Progenitor cell of endocrine pancreas (in vitro differentiated cells): ENCODE measurements around the gene FCHSD2. TPM values are rescaled to one million over a fixed set of nuclear protein-coding genes. Genes with fewer than 3 reads are reported as not detected.

ENCODE experiments used
- DNase-seq: peaks from one replicate; pipeline ENCODE4 v3.0.0; 2021; ENCODE audit warnings: low spot score; ENCODE audit not compliant: unreplicated experiment
- H3K27ac Mint-ChIP-seq: 2 replicates; pipeline ENCODE4 v1.8.0; 2021; ENCODE audit warnings: mild to moderate bottlenecking, moderate library complexity, mixed read lengths
- H3K27me3 Mint-ChIP-seq: 2 replicates; pipeline ENCODE4 v1.8.0; 2021; ENCODE audit warnings: mixed read lengths
- H3K36me3 Mint-ChIP-seq: 2 replicates; pipeline ENCODE4 v1.8.0; 2022; ENCODE audit warnings: mixed read lengths; ENCODE audit not compliant: insufficient read depth
- H3K4me1 Mint-ChIP-seq: 2 replicates; pipeline ENCODE4 v1.8.0; 2021; ENCODE audit warnings: low read depth, mixed read lengths
- H3K4me3 Mint-ChIP-seq: 2 replicates; pipeline ENCODE4 v1.8.0; 2021; ENCODE audit warnings: low read depth, mild to moderate bottlenecking, moderate library complexity, mixed read lengths
- H3K9me3 Mint-ChIP-seq: 2 replicates; pipeline ENCODE4 v1.8.0; 2021; ENCODE audit warnings: low read depth, mixed read lengths
- total RNA-seq: library from RNA; stranded (reverse); gene quantifications from 2 replicates; pipeline ENCODE4 v1.2.1, GENCODE V29; 2021
- TF ChIP-seq, protein P1 (sequence below): fragments of 200-600 bp; sonication (generic); IDR thresholded peaks from one replicate; pipeline ENCODE4 v1.5.0; 2021; ENCODE audit warnings: antibody characterized with exemption, mild to moderate bottlenecking; ENCODE audit not compliant: unreplicated experiment

FCHSD2 gene
- total RNA-seq, 1 donor from 2014 or later: 35.4 TPM

GRCh38 chr11:73114110-73114834 lies 27.8 kb downstream of the FCHSD2 start:
- DNase-seq: no peak
- Mint-ChIP-seq H3K36me3 (peaks cover 29% of the 10 kb centered on the region), H3K9me3 (peaks cover 27% of the 10 kb centered on the region), H3K27ac (no peak overlapping the region), H3K4me1 (no peaks in the 10 kb centered on the region), H3K27me3 (no peaks in the 10 kb centered on the region), H3K4me3 (no peak overlapping the region)
- TF ChIP-seq, protein P1, sequence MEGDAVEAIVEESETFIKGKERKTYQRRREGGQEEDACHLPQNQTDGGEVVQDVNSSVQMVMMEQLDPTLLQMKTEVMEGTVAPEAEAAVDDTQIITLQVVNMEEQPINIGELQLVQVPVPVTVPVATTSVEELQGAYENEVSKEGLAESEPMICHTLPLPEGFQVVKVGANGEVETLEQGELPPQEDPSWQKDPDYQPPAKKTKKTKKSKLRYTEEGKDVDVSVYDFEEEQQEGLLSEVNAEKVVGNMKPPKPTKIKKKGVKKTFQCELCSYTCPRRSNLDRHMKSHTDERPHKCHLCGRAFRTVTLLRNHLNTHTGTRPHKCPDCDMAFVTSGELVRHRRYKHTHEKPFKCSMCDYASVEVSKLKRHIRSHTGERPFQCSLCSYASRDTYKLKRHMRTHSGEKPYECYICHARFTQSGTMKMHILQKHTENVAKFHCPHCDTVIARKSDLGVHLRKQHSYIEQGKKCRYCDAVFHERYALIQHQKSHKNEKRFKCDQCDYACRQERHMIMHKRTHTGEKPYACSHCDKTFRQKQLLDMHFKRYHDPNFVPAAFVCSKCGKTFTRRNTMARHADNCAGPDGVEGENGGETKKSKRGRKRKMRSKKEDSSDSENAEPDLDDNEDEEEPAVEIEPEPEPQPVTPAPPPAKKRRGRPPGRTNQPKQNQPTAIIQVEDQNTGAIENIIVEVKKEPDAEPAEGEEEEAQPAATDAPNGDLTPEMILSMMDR: no peak

DNA sequence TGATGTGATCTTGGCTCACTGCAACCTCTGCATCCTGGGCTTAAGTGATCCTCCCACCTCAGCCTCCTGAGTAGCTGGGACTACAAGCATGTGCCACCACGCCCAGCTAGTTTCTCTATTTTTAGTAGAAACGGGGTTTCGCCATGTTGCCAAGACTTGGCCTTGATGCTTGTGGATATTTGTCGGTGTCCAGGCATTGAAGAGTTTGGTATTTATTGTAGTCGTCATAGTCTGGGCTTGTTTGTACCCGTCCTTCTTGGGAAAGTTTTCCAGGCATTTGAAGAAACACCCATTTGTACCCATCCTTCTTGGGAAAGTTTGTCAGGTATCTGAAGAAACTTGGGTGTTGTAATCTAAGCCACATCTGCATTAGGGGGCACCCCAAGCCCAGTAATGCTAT lies 28.7 kb downstream of the FCHSD2 start:
- Mint-ChIP-seq H3K4me1 (no peaks in the 10 kb centered on the region), H3K27ac (no peak overlapping the region), H3K9me3 (peaks cover 32% of the 10 kb centered on the region), H3K27me3 (no peaks in the 10 kb centered on the region), H3K36me3 (peaks cover 33% of the 10 kb centered on the region), H3K4me3 (no peak overlapping the region)
- TF ChIP-seq, protein P1: no peak
- DNase-seq: no peak

DNA sequence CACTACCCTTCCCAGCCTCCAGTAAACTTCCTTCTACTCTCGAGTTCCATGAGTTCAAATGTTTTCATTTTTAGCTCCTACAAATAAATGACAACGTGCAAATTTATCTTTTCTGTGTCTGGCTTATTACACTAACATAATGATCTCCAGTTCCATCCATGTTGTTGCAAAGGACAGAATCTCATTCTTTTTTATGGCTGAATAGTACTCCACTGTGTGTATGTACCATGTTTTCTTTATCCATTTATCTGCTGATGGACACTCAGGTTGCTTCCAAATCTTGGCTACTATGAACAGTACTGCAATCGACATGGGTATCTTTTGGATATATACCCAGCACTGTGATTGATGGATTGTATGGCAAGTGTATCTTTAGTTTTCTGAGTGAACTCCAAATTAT lies 34.5 kb downstream of the FCHSD2 start:
- DNase-seq: no peak
- Mint-ChIP-seq H3K36me3 (peaks cover 22% of the 10 kb centered on the region), H3K27ac (no peak overlapping the region), H3K27me3 (no peaks in the 10 kb centered on the region), H3K4me3 (no peak overlapping the region), H3K4me1 (no peaks in the 10 kb centered on the region), H3K9me3 (peaks cover 40% of the 10 kb centered on the region)
- TF ChIP-seq, protein P1: no peak

DNA sequence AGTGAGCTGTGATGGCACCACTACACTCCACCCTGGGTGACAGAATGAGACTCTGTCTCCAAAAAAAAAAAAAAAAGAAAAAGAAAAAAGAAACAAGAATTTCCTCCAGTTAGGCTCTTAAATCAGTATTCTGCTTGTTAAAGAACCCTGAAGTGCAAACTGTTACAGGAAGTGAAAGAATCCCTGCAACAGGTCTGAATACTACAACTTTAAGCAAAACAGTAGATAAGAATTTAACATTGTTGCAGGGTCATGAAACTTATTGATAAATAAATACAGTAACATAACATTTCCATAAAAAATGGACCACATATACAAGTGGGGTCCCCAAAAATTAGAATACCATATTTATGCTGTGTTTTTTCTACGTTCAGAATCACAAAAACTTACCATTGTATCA lies 35.8 kb downstream of the FCHSD2 start:
- peaks cover 31% of the 10 kb centered on the region for H3K9me3 Mint-ChIP-seq
- DNase-seq: no peak
- TF ChIP-seq, protein P1: no peak
- H3K36me3 Mint-ChIP-seq: peaks cover 20% of the 10 kb centered on the region
- no peak overlapping the region for H3K4me3 Mint-ChIP-seq
- no peak overlapping the region for H3K27ac Mint-ChIP-seq
- no peaks in the 10 kb centered on the region for H3K27me3 Mint-ChIP-seq
- H3K4me1 Mint-ChIP-seq: no peaks in the 10 kb centered on the region

DNA sequence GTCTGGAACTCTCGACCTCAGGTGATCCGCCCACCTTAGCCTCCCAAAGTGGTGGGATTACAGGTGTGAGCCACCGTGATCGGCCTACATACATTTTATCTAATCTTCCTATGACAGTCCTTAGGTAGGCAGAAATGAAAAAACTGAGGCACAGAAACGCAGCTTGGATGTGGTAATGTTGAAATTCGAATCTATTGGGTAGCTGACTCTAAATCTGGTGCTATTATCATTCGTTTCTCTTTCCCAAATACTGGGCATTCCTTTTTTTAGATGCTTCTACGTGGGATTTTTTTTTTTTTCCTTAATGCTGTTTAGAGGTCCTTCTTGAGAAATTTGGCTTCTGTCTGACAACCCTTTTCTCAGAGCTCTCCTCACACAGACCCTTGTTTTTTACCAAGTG lies 41.5 kb downstream of the FCHSD2 start:
- Mint-ChIP-seq H3K9me3 (peaks cover 2% of the 10 kb centered on the region), H3K36me3 (peaks cover 11% of the 10 kb centered on the region), H3K4me1 (no peaks in the 10 kb centered on the region), H3K27me3 (no peaks in the 10 kb centered on the region), H3K4me3 (no peak overlapping the region), H3K27ac (no peak overlapping the region)
- no peak for DNase-seq
- TF ChIP-seq, protein P1: no peak
